Breast epithelium (tissue), 3 donors: Measurements from ENCODE around the gene FAM110C.

ENCODE experiments used
- CTCF ChIP-seq, 3 donors: fragments of 450-650 bp; IDR thresholded peaks; one replicate each; pipeline ENCODE4 v1.5.1; 2016 to 2017; ENCODE audit warnings: antibody characterized with exemption in 3 of 3, mild to moderate bottlenecking in 3 of 3, moderate library complexity in 3 of 3
- POLR2A ChIP-seq: fragments of 450-650 bp; IDR thresholded peaks from one replicate; pipeline ENCODE4 v1.6.1; 2016; ENCODE audit warnings: antibody characterized with exemption, mild to moderate bottlenecking, moderate library complexity
- POLR2AphosphoS5 ChIP-seq, 3 donors: sonication (generic); formaldehyde crosslinking; IDR thresholded peaks; one replicate each; pipeline ENCODE4 v1.6.1; 2017; ENCODE audit warnings: antibody characterized with exemption in 3 of 3

GRCh38 chr2:44748-45341, 1.5 kb downstream of the FAM110C start:
- TF ChIP-seq POLR2AphosphoS5 (IDR thresholded peaks at IDR 0.05) (no peak), CTCF (IDR thresholded peaks at IDR 0.05) (no peak), POLR2A (no peak)
